Sigmoid colon (tissue), 7 donors: ENCODE measurements around the gene KASH5. TPM values are rescaled to one million over a fixed set of nuclear protein-coding genes. Genes with fewer than 3 reads are reported as not detected.

Experiments used
- DNase-seq: peaks from one replicate; pipeline ENCODE4 v3.0.0-alpha.2; 2019
- H3K27ac ChIP-seq, 4 donors: fragments of 200-600 bp; sonication (generic); one replicate each; pipeline ENCODE4 v1.5.1; 2016 to 2019; ENCODE audit warnings: mild to moderate bottlenecking in 1 of 4
- H3K27me3 ChIP-seq, 3 donors: fragments of 200-600 bp; sonication (generic); one replicate each; pipeline ENCODE4 v1.5.1; 2019; ENCODE audit warnings: mild to moderate bottlenecking in 1 of 3
- H3K36me3 ChIP-seq, 4 donors: fragments of 200-600 bp; sonication (generic); one replicate each; pipeline ENCODE4 v1.5.1; 2016 to 2019
- H3K4me1 ChIP-seq, 4 donors: fragments of 200-600 bp; sonication (generic); one replicate each; pipeline ENCODE4 v1.5.1; 2017 to 2019
- H3K4me3 ChIP-seq, 4 donors: fragments of 200-600 bp; sonication (generic); one replicate each; pipeline ENCODE4 v1.5.1; 2017 to 2019; ENCODE audit warnings: mild to moderate bottlenecking in 2 of 4, moderate library complexity in 1 of 4
- H3K9me3 ChIP-seq, 4 donors: fragments of 200-600 bp in 3 of 4; sonication (generic) in 3 of 4; one replicate each; pipeline versions ENCODE4 v1.5.1 to v1.6.1; 2013 to 2019
- CTCF ChIP-seq, 4 experiments: fragments of 450-650 bp in 3 of 4; fragments of 200-600 bp in 1 of 4; IDR thresholded peaks; one replicate each; pipeline ENCODE4 v1.5.1; 2016 to 2019; ENCODE audit warnings: antibody characterized with exemption in 4 of 4, mild to moderate bottlenecking in 3 of 4, moderate library complexity in 2 of 4
- EP300 ChIP-seq, 4 donors: sonication (generic); formaldehyde crosslinking; IDR thresholded peaks; one replicate each; pipeline ENCODE4 v1.6.1; 2017; ENCODE audit warnings: antibody characterized with exemption in 4 of 4
- POLR2A ChIP-seq, 2 donors: fragments of 450-650 bp; IDR thresholded peaks; one replicate each; pipeline ENCODE4 v1.6.1; 2016; ENCODE audit warnings: antibody characterized with exemption in 2 of 2, mild to moderate bottlenecking in 2 of 2, moderate library complexity in 2 of 2
- POLR2AphosphoS5 ChIP-seq, 4 donors: sonication (generic); formaldehyde crosslinking; IDR thresholded peaks; one replicate each; pipeline ENCODE4 v1.6.1; 2017; ENCODE audit warnings: antibody characterized with exemption in 4 of 4
- WGBS, 2 donors: extraction: QIAGEN DNeasy Blood & Tissue Kit; methylation state at CpG; one replicate each; pipeline ENCODE4 v1.1.7; 2013; 5-methylcytosine and 5-hydroxymethylcytosine counted together
- intact Hi-C: fragments of 100-400 bp; cut with DNase I; formaldehyde crosslinking; loops from one replicate; pipeline ENCODE4 v1.15.1; 2023
- polyA plus RNA-seq, 3 donors: library from polyadenylated mRNA; stranded (reverse); fragments of 200-250 nt; gene quantifications; one replicate each; pipeline ENCODE4 v1.2.3, GENCODE V29; 2013
- total RNA-seq, 4 donors: library from RNA; depleted of rRNA; stranded (reverse); fragments of >200 nt; gene quantifications; one replicate each; pipeline ENCODE4 v1.1.0, GENCODE V29; 2016
- donor health status: healthy with polysubstance abuse.
- donor health status: Bipolar disorder and iron deficiency.
- donor health status: healthy.

Gene KASH5
- total and polyA plus RNA-seq, 7 donors: 0.04 TPM; not detected in 6

- peak; percentile 99 for DNase-seq
- H3K36me3 ChIP-seq: peaks cover 0 to 10% (median 6%) of the 10 kb centered on the region in 4 donors
- H3K4me3 ChIP-seq: peak within 1 kb of the TSS; percentile 51 to 66 (median 54)
- no peaks in the 10 kb centered on the region for H3K27me3 ChIP-seq
- TF ChIP-seq CTCF (IDR thresholded peaks at IDR 0.05) (no peak), POLR2A (IDR thresholded peaks at IDR 0.05) (peak; percentile 69 to 89), POLR2AphosphoS5 (IDR thresholded peaks at IDR 0.05) (peak; percentile 90 to 97 (median 96)), EP300 (IDR thresholded peaks at IDR 0.05) (peak in 1 of 4 donors; percentile 31)
- WGBS, 2 donors: 0% methylated on average over 66 of the region's 66 CpGs
- H3K27ac ChIP-seq: peak within 1 kb of the TSS; percentile 96 to 99 (median 97)
- intact Hi-C loops: loop anchor here (5.0 to 10.0 kb wide), 3 partner anchors 368 to 572 kb away; partner anchors contain the start of genes AKT1S1, SNRNP70, TBC1D17 and VRK3
- no peaks in the 10 kb centered on the region for H3K9me3 ChIP-seq
- H3K4me1 ChIP-seq: peaks cover 0 to 37% (median 16%) of the 10 kb centered on the region in 4 donors
Measured at GRCh38 chr19:49453013-49453756, 65.1 kb downstream of the KASH5 start, which contains the start of gene ALDH16A1. ALDH16A1 (plus strand) TSS chr19:49453225; CDS start chr19:49453332, 107 bp downstream.

- no peak for DNase-seq
- H3K4me1 ChIP-seq: peaks cover 0 to 36% (median 15%) of the 10 kb centered on the region in 4 donors
- peak overlapping the region; percentile 96 to 99 (median 97) for H3K27ac ChIP-seq
- no peaks in the 10 kb centered on the region for H3K9me3 ChIP-seq
- peak overlapping the region; percentile 51 to 65 (median 52) for H3K4me3 ChIP-seq
- 39 to 41% methylated on average over 10 of the region's 10 CpGs for WGBS, 2 donors
- peaks cover 0 to 8% (median 5%) of the 10 kb centered on the region in 4 donors for H3K36me3 ChIP-seq
- intact Hi-C loops: loop anchor here (5.0 to 10.0 kb wide), 3 partner anchors 369 to 571 kb away; partner anchors contain the start of genes AKT1S1, SNRNP70, TBC1D17 and VRK3
- no peaks in the 10 kb centered on the region for H3K27me3 ChIP-seq
- no peak for TF ChIP-seq POLR2AphosphoS5 (IDR thresholded peaks at IDR 0.05)
- no peak for TF ChIP-seq CTCF (IDR thresholded peaks at IDR 0.05)
- TF ChIP-seq EP300 (IDR thresholded peaks at IDR 0.05): no peak
- TF ChIP-seq POLR2A (IDR thresholded peaks at IDR 0.05): no peak
Measured at GRCh38 chr19:49453757-49454240, 65.8 kb downstream of the KASH5 start.

GRCh38 chr19:49455773-49456172 lies 67.7 kb downstream of the KASH5 start:
- DNase-seq: no peak
- Histone ChIP-seq H3K36me3 (peaks cover 0 to 18% (median 4%) of the 10 kb centered on the region in 4 donors), H3K9me3 (no peaks in the 10 kb centered on the region), H3K4me3 (no peak overlapping the region), H3K27me3 (no peaks in the 10 kb centered on the region), H3K4me1 (peaks cover 0 to 30% (median 14%) of the 10 kb centered on the region in 4 donors), H3K27ac (peak overlapping the region; percentile 49 to 72 (median 55))
- TF ChIP-seq EP300 (IDR thresholded peaks at IDR 0.05) (no peak), POLR2AphosphoS5 (IDR thresholded peaks at IDR 0.05) (peak in 1 of 4 donors; percentile 8), CTCF (IDR thresholded peaks at IDR 0.05) (no peak), POLR2A (IDR thresholded peaks at IDR 0.05) (no peak)
- WGBS, 2 donors: 77% methylated on average over 5 of the region's 5 CpGs
- intact Hi-C loops: loop anchor here (10.0 kb wide), 2 partner anchors 371 to 569 kb away; partner anchors contain the start of genes SNRNP70, VRK3 and ZNF473

- Histone ChIP-seq H3K27ac (peak overlapping the region; percentile 49 to 72 (median 55)), H3K27me3 (no peaks in the 10 kb centered on the region), H3K9me3 (no peaks in the 10 kb centered on the region), H3K4me3 (no peak overlapping the region), H3K4me1 (peaks cover 0 to 24% (median 11%) of the 10 kb centered on the region in 4 donors), H3K36me3 (peaks cover 0 to 19% (median 4%) of the 10 kb centered on the region in 4 donors)
- no peak for TF ChIP-seq CTCF (IDR thresholded peaks at IDR 0.05)
- TF ChIP-seq POLR2A (IDR thresholded peaks at IDR 0.05): no peak
- no peak for TF ChIP-seq EP300 (IDR thresholded peaks at IDR 0.05)
- no peak for TF ChIP-seq POLR2AphosphoS5 (IDR thresholded peaks at IDR 0.05)
- 81 to 85% methylated on average over 5 of the region's 5 CpGs for WGBS, 2 donors
- DNase-seq: no peak
- intact Hi-C loops: loop anchor here (10.0 kb wide), 2 partner anchors 372 to 568 kb away; partner anchors contain the start of genes SNRNP70, VRK3 and ZNF473
Measured at GRCh38 chr19:49456326-49456725, 68.3 kb downstream of the KASH5 start.
